NOMO-1 (cell line): ENCODE measurements around the gene TNS2.
"Not testable (repeated sequence)": the region's sequence is repeated elsewhere in the genome, so short reads cannot be mapped to it uniquely, and the experiment has no call there.

Experiments
- DNase-seq, 2 experiments: peaks; one replicate each; lab custom pipeline; 2025; ENCODE audit not compliant: unreplicated experiment in 2 of 2; lab: John Stamatoyannopoulos, UW

TNS2 gene, protein sequence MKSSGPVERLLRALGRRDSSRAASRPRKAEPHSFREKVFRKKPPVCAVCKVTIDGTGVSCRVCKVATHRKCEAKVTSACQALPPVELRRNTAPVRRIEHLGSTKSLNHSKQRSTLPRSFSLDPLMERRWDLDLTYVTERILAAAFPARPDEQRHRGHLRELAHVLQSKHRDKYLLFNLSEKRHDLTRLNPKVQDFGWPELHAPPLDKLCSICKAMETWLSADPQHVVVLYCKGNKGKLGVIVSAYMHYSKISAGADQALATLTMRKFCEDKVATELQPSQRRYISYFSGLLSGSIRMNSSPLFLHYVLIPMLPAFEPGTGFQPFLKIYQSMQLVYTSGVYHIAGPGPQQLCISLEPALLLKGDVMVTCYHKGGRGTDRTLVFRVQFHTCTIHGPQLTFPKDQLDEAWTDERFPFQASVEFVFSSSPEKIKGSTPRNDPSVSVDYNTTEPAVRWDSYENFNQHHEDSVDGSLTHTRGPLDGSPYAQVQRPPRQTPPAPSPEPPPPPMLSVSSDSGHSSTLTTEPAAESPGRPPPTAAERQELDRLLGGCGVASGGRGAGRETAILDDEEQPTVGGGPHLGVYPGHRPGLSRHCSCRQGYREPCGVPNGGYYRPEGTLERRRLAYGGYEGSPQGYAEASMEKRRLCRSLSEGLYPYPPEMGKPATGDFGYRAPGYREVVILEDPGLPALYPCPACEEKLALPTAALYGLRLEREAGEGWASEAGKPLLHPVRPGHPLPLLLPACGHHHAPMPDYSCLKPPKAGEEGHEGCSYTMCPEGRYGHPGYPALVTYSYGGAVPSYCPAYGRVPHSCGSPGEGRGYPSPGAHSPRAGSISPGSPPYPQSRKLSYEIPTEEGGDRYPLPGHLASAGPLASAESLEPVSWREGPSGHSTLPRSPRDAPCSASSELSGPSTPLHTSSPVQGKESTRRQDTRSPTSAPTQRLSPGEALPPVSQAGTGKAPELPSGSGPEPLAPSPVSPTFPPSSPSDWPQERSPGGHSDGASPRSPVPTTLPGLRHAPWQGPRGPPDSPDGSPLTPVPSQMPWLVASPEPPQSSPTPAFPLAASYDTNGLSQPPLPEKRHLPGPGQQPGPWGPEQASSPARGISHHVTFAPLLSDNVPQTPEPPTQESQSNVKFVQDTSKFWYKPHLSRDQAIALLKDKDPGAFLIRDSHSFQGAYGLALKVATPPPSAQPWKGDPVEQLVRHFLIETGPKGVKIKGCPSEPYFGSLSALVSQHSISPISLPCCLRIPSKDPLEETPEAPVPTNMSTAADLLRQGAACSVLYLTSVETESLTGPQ (N-terminal part only)

DNA sequence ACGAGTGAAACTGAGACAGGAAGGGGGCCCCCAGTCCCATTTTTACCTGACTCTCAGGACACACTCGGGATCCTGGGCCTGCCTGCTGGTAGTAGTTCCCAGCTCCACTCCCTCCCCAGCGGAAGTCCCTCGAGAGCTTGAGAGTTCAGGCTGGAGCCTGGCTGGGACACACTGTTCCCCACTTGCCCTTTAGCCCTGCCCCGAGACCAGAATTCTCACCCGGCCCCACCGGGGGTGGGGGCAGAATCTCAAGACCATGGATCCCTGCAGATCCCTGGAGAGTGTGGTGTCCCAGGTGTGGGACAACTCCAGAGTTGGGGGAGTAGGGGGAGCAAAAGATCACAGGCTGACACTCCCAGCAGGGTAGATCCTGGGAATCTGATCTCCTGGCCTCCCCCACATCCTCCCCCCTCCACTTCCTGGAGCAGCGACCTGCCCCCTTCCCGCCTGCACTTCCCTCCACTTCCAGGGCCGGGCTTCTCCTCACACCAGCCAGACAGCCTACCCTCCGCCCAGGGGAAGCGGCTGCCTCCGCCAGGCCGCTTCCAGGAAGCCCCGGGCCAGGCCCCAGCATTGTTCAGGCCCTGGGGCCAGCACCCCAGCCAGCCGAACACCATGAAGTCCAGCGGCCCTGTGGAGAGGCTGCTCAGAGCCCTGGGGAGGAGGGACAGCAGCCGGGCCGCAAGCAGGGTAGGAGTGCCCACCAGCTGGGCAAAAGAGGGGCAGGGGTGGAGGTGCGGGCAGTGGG, at the start of gene TNS2:
TSS of gene TNS2 (plus strand) at position 495 of the 748 bp plus-strand sequence. CDS start at position 616, 121 bp downstream.
- no peak for DNase-seq

DNA sequence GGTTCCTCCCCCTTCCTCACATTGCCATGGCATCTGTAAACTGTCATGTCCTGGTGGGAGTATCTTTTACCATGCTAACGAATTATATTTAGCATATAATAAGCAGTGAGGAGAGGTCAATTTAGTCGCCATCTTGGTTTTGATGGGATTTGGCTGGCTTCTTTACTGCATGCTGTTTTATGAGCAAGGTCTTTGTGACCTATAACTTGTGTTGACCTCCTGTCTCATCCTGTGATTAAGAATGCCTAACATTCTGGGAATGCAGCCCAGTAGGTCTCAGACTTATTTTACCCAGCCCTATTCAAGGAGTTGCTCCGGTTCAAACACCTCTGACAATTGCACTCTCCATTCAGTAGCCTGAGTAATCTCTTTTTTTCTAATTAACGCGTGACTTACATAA, 45.7 kb upstream of the TNS2 start:
- no peak for DNase-seq

DNA sequence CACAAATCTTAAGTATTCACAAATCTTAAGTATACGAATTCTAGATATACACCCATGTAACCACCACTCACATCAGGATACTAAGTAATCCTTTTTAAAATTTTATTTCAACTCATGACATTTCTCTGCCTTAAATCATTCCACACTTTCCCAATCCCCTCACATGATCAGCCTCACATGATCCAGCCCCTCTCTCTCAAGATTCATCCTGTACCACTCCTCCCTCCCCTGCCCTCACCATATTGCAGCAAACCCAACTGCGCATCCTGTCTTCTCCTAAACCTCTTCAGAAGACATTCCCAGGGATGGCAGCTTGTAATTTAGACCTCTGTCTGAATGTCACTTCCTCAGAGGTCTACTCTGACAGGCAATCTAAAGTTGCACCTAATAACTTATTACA, 45.3 kb upstream of the TNS2 start:
- no peak for DNase-seq

DNA sequence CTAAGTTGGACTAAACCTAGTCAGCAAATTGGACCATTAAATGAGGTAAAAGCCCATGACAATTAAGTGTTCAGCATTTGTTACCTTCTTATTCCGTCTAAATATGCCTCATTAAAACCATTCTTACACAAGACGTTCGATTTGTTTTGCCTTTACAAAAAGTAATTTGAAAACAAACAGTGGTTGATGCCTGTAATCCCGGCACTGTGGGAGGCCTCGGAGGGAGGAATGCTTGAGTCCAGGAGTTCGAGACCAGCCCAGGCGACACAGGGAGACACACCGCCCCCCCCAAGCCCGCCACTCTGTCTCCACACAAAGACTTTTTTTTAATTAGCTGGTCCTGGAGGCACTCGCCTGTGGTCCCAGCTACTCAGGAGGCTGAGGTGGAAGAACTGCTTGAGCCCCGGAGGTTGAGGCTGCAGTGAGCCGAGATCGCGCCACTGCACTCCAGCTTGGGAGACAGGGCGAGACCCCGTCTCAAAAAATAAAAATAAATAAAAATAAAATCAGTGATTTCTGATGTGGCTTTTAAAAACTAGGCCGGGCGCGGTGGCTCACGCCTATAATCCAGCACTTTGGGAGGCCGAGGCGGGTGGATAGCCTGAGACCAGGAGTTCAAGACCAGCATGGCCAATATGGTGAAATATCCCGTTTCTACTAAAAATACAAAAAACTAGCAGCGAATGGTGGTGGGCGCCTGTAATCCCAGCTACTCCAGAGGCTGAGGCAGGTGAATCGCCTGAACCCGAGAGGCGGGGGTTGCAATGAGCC, 44.5 kb upstream of the TNS2 start:
- peak in 1 of 2 experiments; percentile 14 for DNase-seq

DNA sequence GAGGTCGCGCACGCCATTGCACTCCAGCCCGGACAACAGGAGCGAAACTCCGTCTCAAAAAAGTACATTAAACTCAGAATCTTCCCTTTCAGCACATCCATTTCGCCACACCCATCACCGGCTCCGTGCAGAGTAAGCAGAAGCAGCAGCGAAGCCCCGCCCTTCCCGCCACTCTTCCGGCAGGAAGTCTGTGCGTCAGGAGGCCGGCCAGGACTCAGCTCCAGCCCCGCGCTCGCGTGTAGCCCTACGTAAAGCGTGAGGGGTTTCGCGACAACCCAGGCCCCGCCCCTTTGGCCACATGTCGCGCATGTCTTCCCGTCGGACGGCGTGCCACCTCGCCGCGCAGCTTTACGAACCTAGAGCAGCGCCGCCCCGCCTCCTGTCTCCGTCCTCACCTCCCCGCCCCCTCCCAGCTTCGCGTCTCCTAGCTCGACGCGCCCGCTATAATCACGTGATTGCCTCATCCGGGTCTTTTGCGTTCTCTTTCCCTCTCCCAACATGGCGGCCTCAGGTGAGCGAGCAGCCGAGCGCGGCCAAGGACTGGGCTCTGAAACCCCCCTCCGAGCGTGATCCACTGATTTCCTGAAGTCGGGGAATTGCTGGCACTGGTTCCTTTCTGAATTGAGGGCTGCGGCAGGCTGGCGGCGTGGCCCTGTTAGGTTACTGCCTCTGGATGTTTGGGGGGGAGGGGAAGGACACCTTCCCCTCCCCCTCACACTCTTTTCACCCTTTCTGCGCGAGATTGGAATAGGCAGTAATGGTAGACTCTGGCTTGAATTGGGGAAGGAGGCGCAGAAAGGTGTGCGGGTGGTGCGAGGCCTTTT, 43.7 kb upstream of the TNS2 start, which contains the start of gene EIF4B:
TSS of gene EIF4B (plus strand) at position 471 of the 824 bp plus-strand sequence. CDS start at position 499, 28 bp downstream.
- DNase-seq = peak; percentile 100

DNA sequence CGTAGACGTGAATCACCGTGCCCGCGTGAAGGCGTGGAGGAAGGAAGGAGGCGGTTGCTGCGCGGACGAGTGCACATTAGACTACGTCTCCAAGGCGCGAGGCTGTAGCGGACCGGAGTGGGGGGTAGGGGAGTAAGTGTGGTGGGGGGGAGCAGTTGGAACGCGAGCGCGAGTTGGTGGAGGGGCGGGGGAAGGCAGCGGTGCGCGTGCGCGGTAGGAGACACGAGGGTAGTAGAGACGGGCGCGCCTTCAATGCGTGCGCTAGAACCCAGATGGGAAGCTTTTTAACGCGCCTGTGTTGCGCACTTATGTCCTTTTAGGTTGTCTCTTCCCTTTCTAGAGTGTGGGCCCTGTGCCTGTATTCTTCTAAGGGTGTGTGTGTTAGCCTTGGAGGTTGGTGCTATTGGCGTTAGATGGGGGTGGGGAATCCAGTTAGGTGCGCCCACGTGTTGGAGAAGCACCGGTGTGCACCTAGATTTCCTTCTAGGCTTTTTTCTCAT, 43.0 kb upstream of the TNS2 start:
- peak; percentile 66 to 72 for DNase-seq

DNA sequence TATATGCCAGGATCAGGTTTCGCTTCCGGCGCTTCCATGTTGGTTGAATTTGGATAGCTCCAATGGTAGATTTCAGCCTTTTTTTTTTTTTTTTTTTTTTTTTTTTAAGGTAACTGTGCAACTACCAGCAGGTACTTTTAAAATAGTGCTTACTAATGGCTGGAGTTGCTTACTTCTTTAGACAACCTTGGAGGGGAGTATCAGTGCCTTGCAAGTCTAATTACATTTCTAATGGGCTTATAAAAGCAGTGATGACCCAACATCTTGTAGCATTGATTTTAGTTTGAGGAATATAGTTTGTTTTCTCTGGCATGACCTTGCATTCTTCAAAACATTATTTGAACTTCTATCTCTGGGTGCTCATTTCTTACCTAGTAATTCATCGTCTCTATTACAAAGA, 42.5 kb upstream of the TNS2 start:
- no peak for DNase-seq

DNA sequence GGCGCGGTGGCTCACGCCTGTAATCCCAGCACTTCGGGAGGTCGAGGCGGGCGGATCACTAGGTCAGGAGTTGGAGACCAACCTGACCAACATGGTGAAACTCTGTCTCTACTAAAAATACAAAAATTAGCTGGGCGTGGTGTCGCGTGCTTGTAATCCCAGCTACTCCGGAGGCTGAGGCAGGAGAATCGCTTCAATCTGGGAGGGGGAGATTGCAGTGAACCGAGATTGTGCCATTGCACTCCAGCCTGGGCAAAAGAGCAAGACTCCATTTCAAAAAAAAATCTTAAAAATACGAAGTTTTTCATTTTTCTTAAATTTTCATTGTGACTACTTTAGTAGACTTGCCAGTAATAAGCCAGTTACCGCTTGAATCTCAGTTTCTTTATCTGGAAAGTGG, 41.1 kb upstream of the TNS2 start:
- not testable (repeated sequence) for DNase-seq

DNA sequence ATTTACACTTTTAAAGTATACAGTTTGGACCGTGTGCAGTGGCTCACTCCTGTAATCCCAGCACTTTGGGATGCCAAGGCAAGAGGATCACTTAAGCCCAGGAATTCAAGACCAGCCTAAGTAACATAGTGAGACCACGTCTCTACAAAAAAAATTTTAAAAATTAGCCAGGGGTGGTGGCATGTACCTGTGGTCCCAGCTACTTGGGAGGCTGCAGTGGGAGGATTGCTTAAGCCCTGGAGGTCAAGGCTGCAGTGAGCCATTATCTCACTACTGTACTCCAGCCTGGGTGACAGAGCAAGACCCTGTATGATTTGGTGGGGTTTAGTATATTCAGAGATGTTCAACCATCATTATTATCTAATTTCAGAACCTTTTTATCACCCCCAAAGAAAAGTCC, 38.9 kb upstream of the TNS2 start:
- no peak for DNase-seq

DNA sequence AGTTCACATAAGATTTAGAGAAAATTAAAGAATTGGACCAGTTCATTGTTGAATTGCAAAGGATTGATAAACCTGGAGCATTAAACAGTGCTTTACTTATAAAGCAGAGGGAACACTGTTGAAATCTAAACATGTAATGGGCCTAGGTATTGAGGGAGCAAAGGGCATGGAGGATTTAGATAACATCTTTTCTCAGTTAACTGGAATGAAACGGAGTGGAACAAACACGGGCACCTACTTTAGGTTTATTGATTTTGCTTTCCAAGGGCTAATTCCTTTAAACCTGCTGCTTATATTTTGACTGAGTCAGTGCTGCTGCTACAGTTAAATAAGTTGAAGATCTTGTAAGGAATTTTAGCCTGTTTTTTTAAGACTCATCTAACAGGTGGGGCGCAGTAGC, 38.0 kb upstream of the TNS2 start:
- no peak for DNase-seq

DNA sequence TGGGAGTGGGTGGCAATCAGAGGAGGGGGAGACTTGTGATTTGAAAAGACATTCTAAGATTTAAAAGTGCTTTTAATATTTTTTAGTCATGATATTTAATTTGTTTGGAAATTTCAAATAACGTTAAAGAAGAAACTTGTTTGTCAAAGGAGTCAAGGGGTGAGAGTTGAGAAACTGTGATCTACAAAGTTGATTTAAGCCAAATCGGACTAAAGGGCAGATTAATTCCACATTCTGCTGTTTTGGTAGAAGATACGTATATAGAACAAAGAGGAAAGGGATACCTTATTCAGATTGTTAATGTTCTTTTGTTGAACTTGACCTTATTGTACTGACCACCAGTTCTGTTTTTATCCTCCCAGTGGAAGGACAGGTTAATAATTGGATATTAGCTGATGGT, 36.9 kb upstream of the TNS2 start:
- no peak for DNase-seq

DNA sequence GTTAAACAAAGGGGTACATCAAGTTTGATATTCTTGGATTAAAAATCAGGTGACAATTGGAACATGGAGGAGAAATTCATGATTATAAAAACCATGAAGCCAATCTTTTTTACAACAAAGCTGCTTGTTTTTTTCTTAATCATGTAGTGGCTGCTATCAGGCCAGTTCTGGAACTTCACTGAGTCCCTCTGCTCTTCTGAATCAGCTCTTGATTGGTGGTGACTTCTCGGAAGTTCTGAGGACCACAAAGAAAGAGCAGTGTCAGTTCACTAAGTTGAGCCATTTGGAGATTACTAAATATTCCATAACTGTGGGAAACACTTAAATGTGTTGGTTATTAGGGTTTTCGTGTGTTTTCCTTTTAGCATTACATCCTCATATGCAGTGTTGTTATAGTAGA, 35.2 kb upstream of the TNS2 start:
- DNase-seq = no peak

DNA sequence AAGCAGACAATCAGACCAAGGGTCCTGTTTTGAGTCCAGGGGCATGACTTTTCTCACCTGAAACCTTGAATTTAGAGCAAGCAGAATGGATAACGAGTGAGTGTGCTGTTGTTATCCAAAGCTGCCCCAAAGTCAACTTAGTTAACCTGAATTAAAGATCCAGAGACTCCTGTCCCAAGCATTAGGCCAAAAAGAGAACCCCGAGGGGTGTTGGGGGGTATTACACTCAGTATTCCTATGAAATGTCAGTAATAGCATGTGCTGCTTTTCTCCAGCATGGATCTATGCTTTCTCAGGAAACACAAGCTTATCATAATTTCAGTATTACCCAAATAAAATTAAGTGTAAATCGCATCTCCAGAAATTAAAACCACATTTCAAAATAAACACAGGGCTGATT, 24.6 kb upstream of the TNS2 start:
- no peak for DNase-seq

DNA sequence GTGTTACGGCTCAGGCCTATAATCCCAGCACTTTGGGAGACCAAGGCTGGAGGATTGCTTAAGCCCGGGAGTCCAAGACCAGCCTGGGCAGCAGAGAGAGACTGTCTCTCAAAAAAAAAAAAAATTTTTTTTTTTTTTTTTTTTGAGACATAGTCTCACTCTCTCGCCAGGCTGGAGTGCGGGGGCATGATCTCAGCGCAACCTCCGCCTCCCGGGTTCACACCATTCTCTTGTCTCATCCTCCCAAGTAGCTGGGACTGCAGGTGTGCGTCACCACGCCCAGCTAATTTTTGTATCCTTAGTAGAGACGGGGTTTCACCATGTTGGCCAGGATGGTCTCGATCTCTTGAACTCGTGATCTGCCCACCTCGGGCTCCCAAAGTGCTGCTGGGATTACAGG, 22.9 kb upstream of the TNS2 start:
- DNase-seq = not testable (repeated sequence)

DNA sequence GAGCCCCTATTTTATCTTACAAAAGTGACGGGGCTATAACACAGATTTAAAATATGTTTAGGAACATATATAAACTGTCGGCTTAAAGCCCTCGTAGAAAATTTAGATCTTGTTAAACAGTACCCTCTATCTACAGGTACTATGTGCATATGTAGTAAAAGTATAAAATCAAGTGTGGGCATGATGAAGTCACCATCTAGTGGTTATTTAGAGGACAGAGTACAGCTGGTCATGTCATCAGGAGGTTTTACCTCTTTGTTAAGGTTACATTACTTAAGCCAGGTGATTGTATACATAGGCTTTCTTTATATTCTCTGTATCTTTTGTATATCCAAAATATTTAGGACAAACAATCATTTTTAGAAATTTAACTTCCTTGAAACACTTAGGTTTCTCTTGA, 18.2 kb upstream of the TNS2 start:
- no peak for DNase-seq

DNA sequence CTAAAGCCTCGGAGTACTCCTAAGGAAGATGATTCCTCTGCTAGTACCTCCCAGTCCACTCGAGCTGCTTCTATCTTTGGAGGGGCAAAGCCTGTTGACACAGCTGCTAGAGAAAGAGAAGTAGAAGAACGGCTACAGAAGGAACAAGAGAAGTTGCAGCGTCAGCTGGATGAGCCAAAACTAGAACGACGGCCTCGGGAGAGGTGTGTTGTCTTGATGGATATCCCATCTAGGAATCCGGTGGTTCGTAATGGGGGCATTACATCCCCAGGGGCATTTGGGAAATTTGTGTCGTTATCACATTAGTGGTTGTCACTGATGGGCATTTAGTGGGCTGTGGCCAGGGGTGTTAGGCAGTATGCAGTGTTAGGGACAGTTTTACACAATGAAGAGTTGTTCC, 16.0 kb upstream of the TNS2 start:
- DNase-seq = not testable (repeated sequence)

DNA sequence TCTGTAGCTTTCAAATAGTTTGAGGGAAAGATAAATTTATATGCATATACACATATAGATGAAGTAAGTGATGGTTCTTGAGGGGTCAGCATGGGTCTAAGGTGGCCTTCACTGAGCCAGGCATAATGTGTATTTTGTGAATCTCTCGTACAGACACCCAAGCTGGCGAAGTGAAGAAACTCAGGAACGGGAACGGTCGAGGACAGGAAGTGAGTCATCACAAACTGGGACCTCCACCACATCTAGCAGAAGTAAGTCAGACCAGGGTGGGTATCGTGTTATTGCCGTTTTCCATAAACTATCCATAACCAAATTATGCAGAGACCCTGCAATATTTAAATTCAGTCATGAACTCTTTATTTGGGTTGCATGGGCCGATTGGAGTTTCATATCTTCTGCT, 15.4 kb upstream of the TNS2 start:
- no peak for DNase-seq

DNA sequence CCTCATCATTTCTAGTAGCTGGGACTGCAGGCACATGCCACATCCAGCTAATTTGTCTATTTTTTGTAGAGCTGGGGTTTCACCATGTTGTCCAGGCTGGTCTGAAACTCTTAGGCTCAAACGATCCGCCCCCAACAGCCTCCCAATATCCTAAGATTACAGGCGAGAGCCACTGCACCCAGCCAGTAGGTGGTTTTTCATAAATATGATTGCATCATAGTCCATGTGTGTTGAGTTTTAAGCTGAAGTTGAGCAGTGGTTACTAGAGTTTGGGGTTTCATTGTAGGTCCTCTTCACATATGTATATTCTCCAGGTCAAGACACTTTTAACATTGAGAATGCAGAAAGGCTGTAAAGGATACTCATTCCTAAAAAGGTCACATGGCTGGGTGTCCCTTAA, 13.1 kb upstream of the TNS2 start:
- no peak for DNase-seq
